GM12875 (cell line): ENCODE results near the gene OR5AK2.

Experiments used
- H3K4me3 ChIP-seq: one replicate; pipeline ENCODE4 v1.5.1; 2011; ENCODE audit warnings: low read depth, low read length, control low read depth
- TF ChIP-seq, protein P1 (sequence below): IDR thresholded peaks from 2 replicates; pipeline ENCODE4 v1.5.1; 2011; ENCODE audit warnings: low read depth, mild to moderate bottlenecking, control low read depth, inconsistent platforms, low read length, moderate library complexity, borderline replicate concordance; ENCODE audit not compliant: insufficient read depth

Gene OR5AK2

DNA sequence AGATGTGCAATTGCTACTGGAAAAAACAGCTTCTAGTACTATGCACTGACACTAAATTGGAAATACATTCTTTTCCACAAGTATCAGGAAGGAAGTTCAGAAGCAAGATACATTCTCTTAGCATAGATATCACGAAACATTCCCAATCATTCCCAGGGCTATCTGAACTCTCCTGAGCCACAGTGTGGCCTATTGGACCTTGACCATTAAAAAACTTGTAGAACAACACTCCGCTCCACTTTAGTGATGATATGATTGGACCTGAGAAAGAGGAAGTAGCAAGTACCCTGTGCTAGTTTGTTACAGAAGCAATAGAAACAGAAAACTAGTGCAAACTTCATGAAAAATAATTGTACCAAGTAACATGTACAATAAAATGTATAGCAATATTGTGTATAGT, 11.4 kb upstream of the OR5AK2 start:
- TF ChIP-seq, protein P1, sequence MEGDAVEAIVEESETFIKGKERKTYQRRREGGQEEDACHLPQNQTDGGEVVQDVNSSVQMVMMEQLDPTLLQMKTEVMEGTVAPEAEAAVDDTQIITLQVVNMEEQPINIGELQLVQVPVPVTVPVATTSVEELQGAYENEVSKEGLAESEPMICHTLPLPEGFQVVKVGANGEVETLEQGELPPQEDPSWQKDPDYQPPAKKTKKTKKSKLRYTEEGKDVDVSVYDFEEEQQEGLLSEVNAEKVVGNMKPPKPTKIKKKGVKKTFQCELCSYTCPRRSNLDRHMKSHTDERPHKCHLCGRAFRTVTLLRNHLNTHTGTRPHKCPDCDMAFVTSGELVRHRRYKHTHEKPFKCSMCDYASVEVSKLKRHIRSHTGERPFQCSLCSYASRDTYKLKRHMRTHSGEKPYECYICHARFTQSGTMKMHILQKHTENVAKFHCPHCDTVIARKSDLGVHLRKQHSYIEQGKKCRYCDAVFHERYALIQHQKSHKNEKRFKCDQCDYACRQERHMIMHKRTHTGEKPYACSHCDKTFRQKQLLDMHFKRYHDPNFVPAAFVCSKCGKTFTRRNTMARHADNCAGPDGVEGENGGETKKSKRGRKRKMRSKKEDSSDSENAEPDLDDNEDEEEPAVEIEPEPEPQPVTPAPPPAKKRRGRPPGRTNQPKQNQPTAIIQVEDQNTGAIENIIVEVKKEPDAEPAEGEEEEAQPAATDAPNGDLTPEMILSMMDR = no peak
- H3K4me3 ChIP-seq = no peak overlapping the region

DNA sequence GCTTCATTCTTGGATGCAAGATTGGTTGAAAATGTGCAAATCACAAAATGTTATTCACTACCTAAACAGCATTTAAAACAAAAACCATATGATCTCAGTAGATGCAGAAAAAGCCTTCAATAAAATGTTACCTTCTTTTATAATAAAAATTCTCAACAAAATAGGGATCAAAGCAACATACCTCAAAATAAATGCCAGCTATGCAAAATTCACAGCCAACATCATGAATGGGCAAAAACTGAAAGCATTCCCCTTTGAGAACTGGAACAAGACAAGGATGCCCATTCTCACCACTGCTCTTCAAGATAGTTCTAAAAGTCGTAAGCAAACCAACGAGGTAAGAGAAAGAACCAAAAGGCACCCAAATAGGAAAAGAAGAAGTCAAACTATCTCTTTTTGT, 2.0 kb downstream of the OR5AK2 start:
- no peak overlapping the region for H3K4me3 ChIP-seq
- TF ChIP-seq, protein P1 = no peak

DNA sequence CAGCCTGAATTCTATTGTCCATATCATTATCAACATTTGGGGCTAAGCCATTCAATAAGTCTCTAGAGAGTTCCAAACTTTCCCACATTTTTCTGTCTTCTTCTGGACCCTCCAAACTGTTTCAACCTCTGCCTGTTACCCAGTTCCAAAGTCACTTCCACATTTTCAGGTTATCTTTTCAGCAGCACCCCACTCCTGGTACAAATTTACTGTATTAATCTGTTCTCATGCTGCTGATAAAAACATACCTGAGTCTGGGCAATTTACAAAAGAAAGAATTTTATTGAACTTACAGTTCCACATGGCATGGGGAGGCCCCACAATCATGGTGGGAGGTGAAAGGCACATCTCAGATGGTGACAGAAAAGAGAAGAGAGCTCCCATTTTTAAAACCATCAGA, 5.8 kb downstream of the OR5AK2 start:
- TF ChIP-seq, protein P1 = no peak
- no peak overlapping the region for H3K4me3 ChIP-seq

DNA sequence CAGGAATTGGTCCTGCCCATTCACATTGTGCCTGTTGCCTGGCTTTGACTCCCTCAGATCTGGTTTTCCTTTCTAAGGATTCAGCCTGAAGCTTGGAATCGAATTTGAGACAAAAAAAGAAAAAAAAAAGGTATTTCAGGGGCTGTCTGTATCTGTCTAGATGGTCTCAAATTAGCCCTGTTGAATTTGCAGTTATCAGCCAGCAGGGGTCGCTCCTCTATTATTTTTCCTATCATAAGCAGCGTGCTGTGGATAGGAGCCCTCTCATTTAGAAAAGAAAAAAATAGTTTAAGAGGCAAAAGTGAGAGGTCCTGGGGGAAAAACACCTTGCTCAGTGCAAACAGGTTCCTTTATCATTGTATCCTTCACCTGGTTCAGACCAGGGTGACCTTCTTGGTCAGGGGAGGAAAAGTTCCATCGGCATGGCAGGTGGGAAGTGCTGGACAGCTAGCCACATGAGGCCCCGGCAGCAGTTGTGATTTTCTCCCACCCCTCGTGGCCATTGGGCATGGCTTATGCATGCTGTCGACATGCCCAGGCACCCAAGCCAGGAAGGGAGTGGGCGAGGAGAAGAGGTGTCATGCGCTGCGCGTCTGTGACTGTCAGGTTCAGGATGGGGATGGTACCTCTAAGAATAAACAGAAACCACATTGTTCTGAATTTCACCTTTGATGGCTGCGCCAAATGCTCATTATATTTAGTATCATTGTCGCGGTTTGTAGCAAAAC, 13.1 kb downstream of the OR5AK2 start:
- no peak overlapping the region for H3K4me3 ChIP-seq
- TF ChIP-seq, protein P1 = no peak

DNA sequence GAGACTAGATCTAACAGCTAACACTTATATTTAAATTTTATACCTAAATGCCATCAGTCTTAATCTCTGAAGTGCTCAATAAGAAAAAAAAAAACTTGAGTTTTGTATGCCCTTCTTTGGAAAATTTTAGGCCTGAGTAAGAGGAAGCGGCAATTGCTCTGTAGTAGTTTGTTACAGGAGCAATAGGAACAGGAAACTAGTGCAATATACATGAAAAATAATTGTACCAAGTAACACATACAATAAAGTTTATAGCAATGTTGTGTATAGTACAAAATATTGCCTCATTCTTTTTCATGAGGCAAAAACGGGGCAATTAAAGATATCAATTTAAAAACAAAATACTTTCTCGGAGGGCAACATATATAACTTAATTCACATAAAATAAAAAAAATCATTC, 19.7 kb downstream of the OR5AK2 start:
- TF ChIP-seq, protein P1 = no peak
- no peak overlapping the region for H3K4me3 ChIP-seq

DNA sequence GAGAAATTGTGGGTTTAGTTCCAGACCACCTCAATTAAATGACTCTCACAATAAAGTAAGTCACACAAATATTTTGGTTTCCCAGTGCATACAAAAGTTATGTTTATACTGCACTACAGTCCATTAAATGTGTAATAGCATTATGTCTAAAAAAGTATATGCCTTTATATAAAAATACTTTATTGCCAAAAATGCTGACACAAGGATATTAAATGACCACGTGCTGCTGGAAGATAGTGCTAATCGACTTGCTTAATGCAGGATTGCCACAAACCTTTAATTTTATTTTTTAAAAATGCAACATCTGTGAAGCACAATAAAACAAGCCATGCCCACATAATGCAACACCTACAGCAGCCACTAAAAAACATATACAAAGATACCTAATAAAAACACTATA, 27.0 kb downstream of the OR5AK2 start:
- TF ChIP-seq, protein P1 = no peak
- no peak overlapping the region for H3K4me3 ChIP-seq

DNA sequence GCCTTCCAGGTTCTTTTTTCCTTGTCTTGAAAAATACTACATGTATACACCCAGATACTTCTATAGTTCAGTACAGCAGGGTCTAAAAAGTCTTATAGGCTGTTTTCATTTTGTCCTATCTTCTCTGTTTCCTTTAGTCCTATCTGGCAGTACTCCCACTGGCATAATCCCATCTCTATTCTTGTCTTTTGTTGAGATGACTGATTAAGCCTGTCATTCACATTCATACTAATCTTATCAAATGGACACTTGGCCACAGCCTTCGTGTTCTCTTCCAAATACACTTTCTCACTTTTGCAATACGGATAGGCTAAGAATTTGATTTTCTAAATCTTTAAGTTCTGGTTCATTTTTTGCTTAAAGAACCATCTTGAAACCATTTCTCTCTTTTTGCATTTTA, 42.8 kb downstream of the OR5AK2 start:
- no peak overlapping the region for H3K4me3 ChIP-seq
- TF ChIP-seq, protein P1 = no peak
